Activated T-helper 2 cell treated with anti-CD3 and anti-CD28 coated beads, Interferon-gamma antibody, Interleukin-2, Interleukin-4, amounts not matched to agents 10 μg/mL and 5 μg/mL and 100 μg/mL, durations not matched to agents 14 hours and 24 hours and 36 hours (primary cell): ENCODE results near the gene CYFIP1. TPM values are rescaled to one million over a fixed set of nuclear protein-coding genes. Genes with fewer than 3 reads are reported as not detected.

ENCODE experiments used
- DNase-seq: peaks from one replicate; pipeline ENCODE4 v3.0.0; 2021; ENCODE audit warnings: low spot score
- H3K27ac Mint-ChIP-seq: one replicate; pipeline ENCODE4 v1.8.0; 2021; ENCODE audit warnings: mixed read lengths
- H3K27me3 Mint-ChIP-seq: one replicate; pipeline ENCODE4 v1.8.0; 2021; ENCODE audit warnings: low read depth, mixed read lengths
- H3K36me3 Mint-ChIP-seq: one replicate; pipeline ENCODE4 v1.8.0; 2021; ENCODE audit warnings: low read depth, mixed read lengths
- H3K4me1 Mint-ChIP-seq: one replicate; pipeline ENCODE4 v1.8.0; 2021; ENCODE audit warnings: low read depth, mixed read lengths
- H3K4me3 Mint-ChIP-seq: one replicate; pipeline ENCODE4 v1.8.0; 2021; ENCODE audit warnings: low read depth, mild to moderate bottlenecking, moderate library complexity, mixed read lengths
- H3K9me3 Mint-ChIP-seq: one replicate; pipeline ENCODE4 v1.8.0; 2021; ENCODE audit warnings: mixed read lengths
- intact Hi-C: fragments of 100-400 bp; cut with micrococcal nuclease; formaldehyde crosslinking; loops from one replicate; pipeline ENCODE4 v1.15.1; 2023
- total RNA-seq: library from RNA; stranded (reverse); gene quantifications from 2 replicates; pipeline ENCODE4 v1.2.3, GENCODE V29; 2022

CYFIP1 gene
- total RNA-seq, 1 donor from 2014 or later: 52.7 TPM

GRCh38 chr15:22939051-22939450 lies 41.1 kb downstream of the CYFIP1 start:
- no peaks in the 10 kb centered on the region for H3K27me3 Mint-ChIP-seq

GRCh38 chr15:22936577-22937472 lies 43.3 kb downstream of the CYFIP1 start:
- H3K27me3 Mint-ChIP-seq: no peaks in the 10 kb centered on the region
- H3K4me1 Mint-ChIP-seq: peaks cover 3% of the 10 kb centered on the region
- no peak for DNase-seq
- H3K27ac Mint-ChIP-seq: no peak overlapping the region
- no peaks in the 10 kb centered on the region for H3K36me3 Mint-ChIP-seq
- no peak overlapping the region for H3K4me3 Mint-ChIP-seq
- intact Hi-C loops: no loop called here
- no peaks in the 10 kb centered on the region for H3K9me3 Mint-ChIP-seq

More at GRCh38 chr15:22939051-22939450, 41.1 kb downstream of the CYFIP1 start:
- Mint-ChIP-seq H3K4me3 (no peak overlapping the region), H3K4me1 (peaks cover 3% of the 10 kb centered on the region), H3K27ac (no peak overlapping the region), H3K36me3 (no peaks in the 10 kb centered on the region), H3K9me3 (no peaks in the 10 kb centered on the region)
- intact Hi-C loops: no loop called here
- no peak for DNase-seq

GRCh38 chr15:22933641-22934061 lies 46.5 kb downstream of the CYFIP1 start:
- DNase-seq: no peak
- H3K27ac Mint-ChIP-seq: no peak overlapping the region
- no peak overlapping the region for H3K4me3 Mint-ChIP-seq
- intact Hi-C loops: no loop called here
- H3K27me3 Mint-ChIP-seq: no peaks in the 10 kb centered on the region
- H3K36me3 Mint-ChIP-seq: no peaks in the 10 kb centered on the region
- H3K9me3 Mint-ChIP-seq: no peaks in the 10 kb centered on the region
- H3K4me1 Mint-ChIP-seq: peaks cover 3% of the 10 kb centered on the region

DNA sequence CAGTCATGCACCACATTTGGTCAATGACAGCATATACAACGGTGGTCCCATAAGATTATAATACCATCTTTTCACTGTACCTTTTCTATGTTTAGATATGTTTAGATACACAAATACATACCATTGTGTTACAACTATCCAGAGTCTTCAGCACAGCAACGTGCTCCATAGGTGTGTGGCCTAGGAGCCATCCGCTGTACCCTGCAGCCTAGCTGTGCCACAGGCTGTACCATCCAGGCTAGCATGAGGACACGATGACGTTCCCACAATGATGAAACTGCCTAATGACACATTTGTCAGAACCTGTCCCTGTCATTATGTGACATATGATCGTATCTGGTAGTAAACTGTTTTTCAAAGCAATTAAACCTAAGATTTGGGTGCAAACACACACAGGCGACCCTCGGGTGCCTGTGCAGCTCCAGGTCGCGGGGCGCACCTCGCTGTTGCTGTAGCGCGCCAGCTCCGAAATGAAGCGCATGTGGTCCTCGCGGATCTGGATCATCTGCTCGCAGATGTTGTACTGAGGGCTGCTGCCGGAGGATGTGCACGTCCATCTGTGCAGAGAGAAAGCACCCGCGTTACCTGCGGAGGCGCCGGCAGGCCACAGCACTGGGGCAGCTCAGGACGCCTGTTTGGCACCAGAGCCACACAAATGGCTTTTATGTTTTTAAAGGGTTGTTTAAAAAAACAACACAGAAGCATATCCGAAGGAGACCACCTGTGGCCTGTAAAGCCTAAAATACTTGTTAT lies 48.2 kb downstream of the CYFIP1 start:
- intact Hi-C loops: no loop called here
- Mint-ChIP-seq H3K36me3 (no peaks in the 10 kb centered on the region), H3K27ac (no peak overlapping the region), H3K27me3 (no peaks in the 10 kb centered on the region), H3K4me3 (no peak overlapping the region), H3K4me1 (no peaks in the 10 kb centered on the region), H3K9me3 (no peaks in the 10 kb centered on the region)
- no peak for DNase-seq

- Mint-ChIP-seq H3K4me3 (no peak overlapping the region), H3K27ac (no peak overlapping the region), H3K27me3 (no peaks in the 10 kb centered on the region), H3K36me3 (no peaks in the 10 kb centered on the region), H3K9me3 (no peaks in the 10 kb centered on the region), H3K4me1 (no peaks in the 10 kb centered on the region)
- no peak for DNase-seq
- intact Hi-C loops: no loop called here
Measured at GRCh38 chr15:22930782-22931484, 49.2 kb downstream of the CYFIP1 start.

DNA sequence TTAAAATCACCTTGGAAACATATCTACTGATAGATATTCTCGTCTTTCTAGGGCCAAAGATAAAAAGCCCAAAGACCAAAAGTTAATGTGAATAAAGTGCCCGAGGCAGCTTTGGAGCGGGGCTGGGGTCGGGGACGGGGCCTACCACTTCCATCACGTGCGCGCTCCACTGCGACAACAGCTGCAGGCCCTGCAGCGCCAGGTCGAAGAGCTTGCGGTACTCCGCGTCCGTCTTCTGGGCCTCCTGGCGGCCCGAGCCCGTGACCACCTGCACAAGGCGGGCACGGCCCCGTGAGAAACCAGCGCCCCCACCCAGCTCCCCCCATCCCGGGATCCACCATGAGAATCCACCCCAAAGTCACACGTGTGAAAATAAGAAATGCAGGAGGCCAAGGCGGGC lies 52.4 kb downstream of the CYFIP1 start:
- Mint-ChIP-seq H3K36me3 (no peaks in the 10 kb centered on the region), H3K4me1 (no peaks in the 10 kb centered on the region), H3K27me3 (no peaks in the 10 kb centered on the region), H3K9me3 (no peaks in the 10 kb centered on the region), H3K4me3 (no peak overlapping the region), H3K27ac (no peak overlapping the region)
- no peak for DNase-seq
- intact Hi-C loops: no loop called here

- no peak overlapping the region for H3K4me3 Mint-ChIP-seq
Measured at GRCh38 chr15:22925875-22926274, 54.3 kb downstream of the CYFIP1 start.

GRCh38 chr15:22922003-22922402 lies 58.2 kb downstream of the CYFIP1 start:
- DNase-seq: no peak
- Mint-ChIP-seq H3K36me3 (no peaks in the 10 kb centered on the region), H3K27ac (no peak overlapping the region), H3K27me3 (no peaks in the 10 kb centered on the region), H3K4me3 (no peak overlapping the region), H3K4me1 (no peaks in the 10 kb centered on the region), H3K9me3 (no peaks in the 10 kb centered on the region)
- intact Hi-C loops: no loop called here

More at GRCh38 chr15:22925875-22926274, 54.3 kb downstream of the CYFIP1 start:
- intact Hi-C loops: no loop called here
- no peaks in the 10 kb centered on the region for H3K9me3 Mint-ChIP-seq
- H3K27me3 Mint-ChIP-seq: no peaks in the 10 kb centered on the region
- H3K36me3 Mint-ChIP-seq: no peaks in the 10 kb centered on the region
- H3K27ac Mint-ChIP-seq: no peak overlapping the region
- no peak for DNase-seq
- H3K4me1 Mint-ChIP-seq: no peaks in the 10 kb centered on the region

DNA sequence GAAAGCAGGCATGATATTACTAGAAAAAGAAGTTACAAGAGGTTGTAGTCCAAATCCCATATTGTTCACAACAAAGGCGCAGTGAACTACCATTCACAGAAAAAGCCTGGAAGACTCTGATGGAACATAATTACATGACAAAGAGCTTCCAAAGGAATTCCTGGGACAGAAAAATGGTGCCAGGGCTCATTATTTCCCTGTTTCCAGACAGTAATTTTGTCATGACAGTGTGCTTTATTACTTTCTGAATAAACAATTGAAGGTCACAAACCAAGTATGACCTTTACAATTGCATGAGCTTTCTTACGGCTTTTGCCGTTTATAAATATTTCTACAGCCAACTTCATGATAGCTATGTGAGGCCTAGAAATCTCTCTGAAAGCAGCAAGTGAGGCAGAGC lies 61.0 kb downstream of the CYFIP1 start:
- Mint-ChIP-seq H3K9me3 (no peaks in the 10 kb centered on the region), H3K4me1 (no peaks in the 10 kb centered on the region), H3K4me3 (no peak overlapping the region), H3K27me3 (no peaks in the 10 kb centered on the region), H3K36me3 (no peaks in the 10 kb centered on the region), H3K27ac (no peak overlapping the region)
- DNase-seq: no peak
- intact Hi-C loops: no loop called here

DNA sequence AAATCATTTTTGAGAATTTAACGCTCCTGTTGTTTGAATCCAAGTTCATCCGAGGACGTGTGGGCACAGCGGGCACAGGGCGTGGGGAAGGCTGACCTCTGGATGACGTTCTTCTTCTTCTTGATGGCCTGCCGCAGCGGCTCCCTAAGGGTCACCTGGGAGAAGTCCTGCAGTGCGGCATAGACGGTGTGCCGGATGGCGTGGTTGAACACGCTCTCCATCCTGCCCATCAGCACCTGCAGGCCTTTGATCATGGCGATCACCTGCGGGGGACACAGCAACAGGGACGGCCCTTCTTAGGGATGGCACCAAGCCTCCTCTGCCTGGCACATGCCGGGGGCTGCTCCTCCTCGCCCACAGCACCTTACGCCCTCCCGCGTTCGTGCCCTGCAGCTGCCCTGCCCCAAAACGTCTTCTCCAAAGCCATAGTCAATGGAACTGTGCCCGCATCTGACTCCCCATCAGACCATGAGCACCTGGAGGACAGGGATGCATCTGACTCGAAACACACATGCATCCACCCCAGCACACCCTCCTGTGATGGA lies 61.5 kb downstream of the CYFIP1 start:
- Mint-ChIP-seq H3K4me1 (no peaks in the 10 kb centered on the region), H3K27ac (no peak overlapping the region), H3K36me3 (no peaks in the 10 kb centered on the region), H3K4me3 (no peak overlapping the region), H3K9me3 (no peaks in the 10 kb centered on the region), H3K27me3 (no peaks in the 10 kb centered on the region)
- no peak for DNase-seq
- intact Hi-C loops: no loop called here

DNA sequence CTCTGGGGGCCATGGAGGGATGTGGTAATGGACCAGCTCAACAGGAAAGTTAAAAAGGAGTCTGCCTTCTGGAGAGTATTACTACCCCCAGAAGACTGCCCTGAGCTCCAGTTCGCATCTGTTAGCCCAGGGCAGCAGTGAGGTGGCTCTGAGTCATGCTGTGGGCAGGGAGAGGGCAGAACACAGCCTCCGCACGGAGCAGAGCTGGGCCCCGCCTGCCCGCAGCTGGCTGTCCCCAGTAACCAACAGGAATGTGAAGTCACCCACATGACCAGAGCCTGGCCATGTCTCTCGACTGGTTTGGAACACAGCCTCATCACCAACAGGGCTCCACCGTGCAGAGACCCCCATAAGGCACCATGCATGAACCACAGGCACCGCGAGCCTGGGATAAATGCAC lies 62.1 kb downstream of the CYFIP1 start:
- no peaks in the 10 kb centered on the region for H3K9me3 Mint-ChIP-seq
- DNase-seq: no peak
- no peaks in the 10 kb centered on the region for H3K27me3 Mint-ChIP-seq
- no peaks in the 10 kb centered on the region for H3K36me3 Mint-ChIP-seq
- H3K27ac Mint-ChIP-seq: no peak overlapping the region
- no peaks in the 10 kb centered on the region for H3K4me1 Mint-ChIP-seq
- H3K4me3 Mint-ChIP-seq: no peak overlapping the region
- intact Hi-C loops: no loop called here

GRCh38 chr15:22917556-22917955 lies 62.6 kb downstream of the CYFIP1 start:
- intact Hi-C loops: no loop called here
- no peaks in the 10 kb centered on the region for H3K36me3 Mint-ChIP-seq
- H3K27ac Mint-ChIP-seq: no peak overlapping the region
- no peak overlapping the region for H3K4me3 Mint-ChIP-seq
- H3K27me3 Mint-ChIP-seq: no peaks in the 10 kb centered on the region
- no peaks in the 10 kb centered on the region for H3K4me1 Mint-ChIP-seq
- H3K9me3 Mint-ChIP-seq: no peaks in the 10 kb centered on the region
- DNase-seq: no peak
